Smooth muscle cell (in vitro differentiated cells): ENCODE results near the gene ATP8B4. TPM values are rescaled to one million over a fixed set of nuclear protein-coding genes. Genes with fewer than 3 reads are reported as not detected.

Source experiments
- DNase-seq: peaks from one replicate; lab custom pipeline; 2025; ENCODE audit not compliant: unreplicated experiment; lab: John Stamatoyannopoulos, UW
- H2AFZ ChIP-seq: fragments of 200-600 bp; sonication (generic); 2 replicates; pipeline ENCODE4 v1.6.0; 2016; ENCODE audit warnings: antibody characterized with exemption, low read depth, mild to moderate bottlenecking
- H3F3A ChIP-seq: fragments of 200-600 bp; sonication (generic); 2 replicates; pipeline ENCODE4 v1.6.0; 2017; ENCODE audit warnings: antibody characterized with exemption, low read depth
- H3K27ac ChIP-seq: fragments of 200-600 bp; sonication (generic); 2 replicates; pipeline ENCODE4 v1.5.1; 2016; ENCODE audit warnings: low read depth, mild to moderate bottlenecking
- H3K27me3 ChIP-seq: fragments of 200-600 bp; sonication (generic); 2 replicates; pipeline ENCODE4 v1.6.1; 2016; ENCODE audit warnings: low read depth, mild to moderate bottlenecking
- H3K36me3 ChIP-seq: fragments of 200-600 bp; sonication (generic); 2 replicates; pipeline ENCODE4 v1.5.1; 2016; ENCODE audit warnings: low read depth
- H3K4me1 ChIP-seq: fragments of 200-600 bp; sonication (generic); 2 replicates; pipeline ENCODE4 v1.5.1; 2016; ENCODE audit warnings: low read depth
- H3K4me2 ChIP-seq: fragments of 200-600 bp; sonication (generic); 2 replicates; pipeline ENCODE4 v1.6.0; 2016; ENCODE audit warnings: mild to moderate bottlenecking
- H3K4me3 ChIP-seq: fragments of 200-600 bp; sonication (generic); 2 replicates; pipeline ENCODE4 v1.5.1; 2016; ENCODE audit warnings: mild to moderate bottlenecking
- H3K79me2 ChIP-seq: fragments of 200-600 bp; sonication (generic); 2 replicates; pipeline ENCODE4 v1.6.0; 2016; ENCODE audit warnings: low read depth, mild to moderate bottlenecking
- H3K9ac ChIP-seq: fragments of 200-600 bp; sonication (generic); 2 replicates; pipeline ENCODE4 v1.6.0; 2016; ENCODE audit warnings: low read depth
- H3K9me3 ChIP-seq: fragments of 200-600 bp; sonication (generic); replicated peaks from 2 replicates; pipeline ENCODE4 v1.5.1; 2016; ENCODE audit warnings: low read depth
- H4K20me1 ChIP-seq: fragments of 200-600 bp; sonication (generic); 2 replicates; pipeline ENCODE4 v1.6.0; 2016; ENCODE audit warnings: low read depth
- WGBS: methylation state at CpG from one replicate; pipeline ENCODE4 v1.1.7; 2016; ENCODE audit warnings: low lambda C conversion rate; 5-methylcytosine and 5-hydroxymethylcytosine counted together
- polyA plus RNA-seq: library from polyadenylated mRNA; unstranded; fragments of >200 nt; fragmentation: Nextera tagmentation; extraction: Ambion mirVana; gene quantifications from 2 replicates; pipeline ENCODE4 v1.2.1, GENCODE V29; 2016
- total RNA-seq: library from RNA; depleted of rRNA; stranded (reverse); fragments of >200 nt; gene quantifications from 2 replicates; pipeline ENCODE4 v1.2.3, GENCODE V29; 2014
- TF ChIP-seq, protein P1 (sequence below): fragments of 200-600 bp; sonication (generic); IDR thresholded peaks from 2 replicates; pipeline ENCODE4 v1.5.1; 2017; ENCODE audit warnings: borderline replicate concordance, mild to moderate bottlenecking, antibody characterized with exemption; ENCODE audit not compliant: insufficient read depth, poor library complexity, severe bottlenecking

The ATP8B4 gene
- total and polyA plus RNA-seq, 2 experiments from 2014 or later = 21.7 to 60.5 TPM

DNA sequence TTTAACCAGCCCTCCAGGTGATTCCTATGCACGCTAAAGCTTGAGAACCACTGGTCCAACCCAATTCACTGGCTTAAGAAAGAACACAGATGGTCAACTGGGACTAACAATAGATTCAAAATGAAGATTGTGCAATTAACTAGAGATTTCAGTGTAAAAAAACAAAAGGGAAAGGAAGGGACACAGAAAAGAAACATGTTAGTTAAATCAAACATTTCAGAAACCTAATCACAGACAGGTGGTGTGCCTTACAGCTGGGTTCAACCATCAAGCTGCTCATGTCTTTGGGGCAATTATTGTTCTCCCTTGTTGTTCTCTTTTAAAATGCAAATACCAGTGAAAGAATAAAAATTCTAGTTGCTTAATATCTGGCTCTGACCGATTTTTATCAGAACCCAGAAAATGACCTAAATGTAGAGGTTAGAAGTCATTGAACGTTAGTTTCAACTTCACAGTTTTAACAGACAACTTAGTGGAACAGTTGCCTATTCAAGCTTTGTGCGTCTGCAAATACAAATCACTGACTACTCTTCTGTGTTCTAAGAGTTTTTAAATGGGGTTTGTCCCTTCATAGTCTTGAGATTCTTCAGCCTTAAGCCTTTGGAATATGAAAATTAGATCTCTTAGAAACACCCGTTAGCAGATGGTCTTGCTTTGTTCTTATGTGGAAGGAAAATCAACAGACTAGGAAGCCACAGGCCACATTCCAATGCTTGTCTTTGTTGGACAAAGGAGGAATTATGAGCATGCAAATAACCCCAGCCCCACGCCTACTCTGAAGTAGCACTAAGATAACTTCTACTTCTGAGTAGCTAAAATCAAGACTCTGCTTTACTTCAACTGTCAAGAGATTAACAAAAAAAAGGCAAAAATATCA lies 223.4 kb downstream of the ATP8B4 start:
- H3K4me2 ChIP-seq = peak overlapping the region; percentile 52
- DNase-seq = no peak
- peak overlapping the region; percentile 67 for H3K27ac ChIP-seq
- H3K9ac ChIP-seq = peak overlapping the region; percentile 1
- no peak overlapping the region for H3K4me3 ChIP-seq
- no peaks in the 10 kb centered on the region for H3K79me2 ChIP-seq
- no peaks in the 10 kb centered on the region for H3K27me3 ChIP-seq
- no peaks in the 10 kb centered on the region for H3K36me3 ChIP-seq
- H3K4me1 ChIP-seq = peaks cover 43% of the 10 kb centered on the region
- no peaks in the 10 kb centered on the region for H3K9me3 ChIP-seq
- TF ChIP-seq, protein P1, sequence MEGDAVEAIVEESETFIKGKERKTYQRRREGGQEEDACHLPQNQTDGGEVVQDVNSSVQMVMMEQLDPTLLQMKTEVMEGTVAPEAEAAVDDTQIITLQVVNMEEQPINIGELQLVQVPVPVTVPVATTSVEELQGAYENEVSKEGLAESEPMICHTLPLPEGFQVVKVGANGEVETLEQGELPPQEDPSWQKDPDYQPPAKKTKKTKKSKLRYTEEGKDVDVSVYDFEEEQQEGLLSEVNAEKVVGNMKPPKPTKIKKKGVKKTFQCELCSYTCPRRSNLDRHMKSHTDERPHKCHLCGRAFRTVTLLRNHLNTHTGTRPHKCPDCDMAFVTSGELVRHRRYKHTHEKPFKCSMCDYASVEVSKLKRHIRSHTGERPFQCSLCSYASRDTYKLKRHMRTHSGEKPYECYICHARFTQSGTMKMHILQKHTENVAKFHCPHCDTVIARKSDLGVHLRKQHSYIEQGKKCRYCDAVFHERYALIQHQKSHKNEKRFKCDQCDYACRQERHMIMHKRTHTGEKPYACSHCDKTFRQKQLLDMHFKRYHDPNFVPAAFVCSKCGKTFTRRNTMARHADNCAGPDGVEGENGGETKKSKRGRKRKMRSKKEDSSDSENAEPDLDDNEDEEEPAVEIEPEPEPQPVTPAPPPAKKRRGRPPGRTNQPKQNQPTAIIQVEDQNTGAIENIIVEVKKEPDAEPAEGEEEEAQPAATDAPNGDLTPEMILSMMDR = no peak
- H3F3A ChIP-seq = peaks cover 19% of the 10 kb centered on the region
- H4K20me1 ChIP-seq = no peaks in the 10 kb centered on the region
- WGBS = 27% methylated on average over 6 of the region's 6 CpGs
- H2AFZ ChIP-seq = peak overlapping the region; percentile 40

DNA sequence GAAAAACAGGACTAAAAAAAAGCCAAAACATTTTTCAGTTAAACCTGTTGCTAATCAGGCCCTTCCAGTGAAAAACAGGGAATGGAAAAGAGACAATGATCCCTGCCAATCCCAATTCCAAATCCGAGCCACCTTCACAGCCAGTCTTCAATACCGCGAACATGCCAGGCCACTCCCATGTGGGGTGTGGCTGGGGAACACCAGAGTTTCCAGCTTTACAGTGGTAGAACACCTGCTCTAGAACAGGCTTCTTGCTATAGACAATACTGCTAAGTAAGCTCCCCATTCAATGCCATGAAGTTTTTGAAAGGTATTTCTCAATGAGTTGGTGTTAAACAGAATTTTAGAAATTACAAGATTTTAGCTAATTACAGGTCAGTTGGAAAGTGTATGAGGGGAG lies 228.3 kb downstream of the ATP8B4 start:
- Histone ChIP-seq H3K36me3 (no peaks in the 10 kb centered on the region), H3K9ac (no peak overlapping the region), H3K27ac (no peak overlapping the region), H2AFZ (no peak overlapping the region), H3K4me1 (peaks cover 11% of the 10 kb centered on the region), H3K4me3 (no peak overlapping the region), H4K20me1 (no peaks in the 10 kb centered on the region), H3K79me2 (no peaks in the 10 kb centered on the region), H3F3A (peaks cover 10% of the 10 kb centered on the region), H3K9me3 (no peaks in the 10 kb centered on the region), H3K27me3 (no peaks in the 10 kb centered on the region), H3K4me2 (no peak overlapping the region)
- DNase-seq = no peak
- TF ChIP-seq, protein P1 = no peak
- WGBS = 97% methylated on average over 3 of the region's 3 CpGs

DNA sequence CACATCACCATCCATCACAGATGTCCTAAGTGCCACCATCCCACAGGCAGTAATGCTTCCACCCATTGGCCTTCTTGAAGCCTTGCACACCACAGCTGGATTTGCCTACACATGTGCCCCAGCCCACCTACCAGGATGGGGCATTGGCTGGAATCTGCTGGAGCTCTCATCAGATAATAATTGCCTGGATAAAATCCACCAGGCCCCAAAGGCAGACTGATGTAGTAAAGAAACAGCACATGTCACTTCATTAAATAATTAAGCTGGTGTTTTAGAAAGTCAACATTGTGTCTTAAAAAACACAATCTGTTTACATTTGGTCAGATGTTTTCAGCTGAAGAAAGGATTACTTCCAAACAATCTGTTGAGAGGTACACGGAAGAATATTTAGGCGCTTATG lies 229.5 kb downstream of the ATP8B4 start:
- Histone ChIP-seq H2AFZ (no peak overlapping the region), H3K4me3 (no peak overlapping the region), H3K27ac (no peak overlapping the region), H3K27me3 (no peaks in the 10 kb centered on the region), H3K9me3 (no peaks in the 10 kb centered on the region), H3K36me3 (no peaks in the 10 kb centered on the region), H4K20me1 (no peaks in the 10 kb centered on the region), H3F3A (no peaks in the 10 kb centered on the region), H3K4me2 (no peak overlapping the region), H3K79me2 (no peaks in the 10 kb centered on the region), H3K4me1 (no peaks in the 10 kb centered on the region), H3K9ac (no peak overlapping the region)
- TF ChIP-seq, protein P1 = no peak
- DNase-seq = no peak
- WGBS = 72% methylated on average over 2 of the region's 2 CpGs

DNA sequence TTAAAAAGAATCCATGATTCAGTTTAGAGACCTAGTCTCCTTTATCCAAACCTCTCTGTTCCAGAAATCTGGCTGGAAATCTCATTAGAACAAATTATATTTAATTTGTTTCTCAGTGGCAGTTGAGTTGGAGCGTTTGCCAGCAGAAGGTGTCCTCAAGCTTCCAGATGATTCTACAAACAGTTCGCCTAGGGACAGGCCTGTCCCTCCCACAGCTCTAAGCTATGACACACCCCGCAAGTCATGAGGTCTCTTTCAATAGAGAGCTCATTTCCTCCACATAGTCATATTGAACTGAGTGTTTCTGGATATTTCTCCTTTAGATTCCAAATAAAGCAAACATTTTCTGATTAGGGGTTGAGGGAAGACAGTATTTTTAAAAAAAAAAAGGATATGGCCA lies 230.3 kb downstream of the ATP8B4 start:
- H3K79me2 ChIP-seq = no peaks in the 10 kb centered on the region
- TF ChIP-seq, protein P1 = no peak
- no peaks in the 10 kb centered on the region for H3K36me3 ChIP-seq
- no peaks in the 10 kb centered on the region for H4K20me1 ChIP-seq
- no peak overlapping the region for H3K9ac ChIP-seq
- H3K4me3 ChIP-seq = no peak overlapping the region
- DNase-seq = no peak
- 88% methylated on average over 3 of the region's 3 CpGs for WGBS
- no peak overlapping the region for H3K27ac ChIP-seq
- no peaks in the 10 kb centered on the region for H3K27me3 ChIP-seq
- no peak overlapping the region for H2AFZ ChIP-seq
- no peaks in the 10 kb centered on the region for H3F3A ChIP-seq
- no peaks in the 10 kb centered on the region for H3K4me1 ChIP-seq
- no peak overlapping the region for H3K4me2 ChIP-seq
- no peaks in the 10 kb centered on the region for H3K9me3 ChIP-seq
